H9 (cell line): ENCODE measurements around the gene ARHGAP15. TPM values are rescaled to one million over a fixed set of nuclear protein-coding genes. Genes with fewer than 3 reads are reported as not detected.

ENCODE experiments used
- DNase-seq: peaks from one replicate; pipeline ENCODE4 v3.0.0-alpha.2; 2017
- H2AFZ ChIP-seq: one replicate; pipeline ENCODE4 v1.6.1; 2013; ENCODE audit warnings: mild to moderate bottlenecking, low read length, control low read depth, moderate library complexity
- H2AK5ac ChIP-seq: 2 replicates; pipeline ENCODE4 v1.6.1; 2013; ENCODE audit warnings: low read length, control low read depth, mixed read lengths; ENCODE audit not compliant: insufficient read length
- H2BK120ac ChIP-seq: one replicate; pipeline ENCODE4 v1.6.1; 2013; ENCODE audit warnings: low read depth, mild to moderate bottlenecking, low read length, control low read depth, inconsistent platforms; ENCODE audit not compliant: poor library complexity, severe bottlenecking
- H2BK12ac ChIP-seq: 2 replicates; pipeline ENCODE4 v1.6.1; 2013; ENCODE audit warnings: low read length, control low read depth, mixed read lengths, low read depth; ENCODE audit not compliant: insufficient read length
- H2BK15ac ChIP-seq: 2 replicates; pipeline ENCODE4 v1.6.1; 2013; ENCODE audit warnings: low read depth, low read length, control low read depth
- H2BK20ac ChIP-seq: one replicate; pipeline ENCODE4 v1.6.1; 2013; ENCODE audit warnings: low read depth, mild to moderate bottlenecking, low read length, control low read depth, inconsistent platforms; ENCODE audit not compliant: poor library complexity, severe bottlenecking
- H2BK5ac ChIP-seq: 2 replicates; pipeline ENCODE4 v1.6.1; 2013; ENCODE audit warnings: low read length, control low read depth, mixed read lengths; ENCODE audit not compliant: insufficient read length
- H3K14ac ChIP-seq: 2 replicates; pipeline ENCODE4 v1.6.1; 2013; ENCODE audit warnings: low read length, control low read depth; ENCODE audit not compliant: insufficient read depth
- H3K18ac ChIP-seq: 2 replicates; pipeline ENCODE4 v1.6.1; 2013; ENCODE audit warnings: low read depth, mild to moderate bottlenecking, mixed read lengths, low read length, control low read depth; ENCODE audit not compliant: insufficient read length
- H3K23ac ChIP-seq: 2 replicates; pipeline ENCODE4 v1.6.1; 2013; ENCODE audit warnings: low read length, control low read depth, mixed read lengths, low read depth; ENCODE audit not compliant: insufficient read length
- H3K23me2 ChIP-seq: 2 replicates; pipeline ENCODE4 v1.6.1; 2013; ENCODE audit warnings: low read depth, mild to moderate bottlenecking, mixed read lengths, low read length, control low read depth; ENCODE audit not compliant: insufficient read length, poor library complexity, severe bottlenecking
- H3K27ac ChIP-seq: 2 replicates; pipeline ENCODE4 v1.5.1; 2013; ENCODE audit warnings: low read length, control low read depth, mixed read lengths, low read depth; ENCODE audit not compliant: insufficient read length
- H3K27me3 ChIP-seq: 2 replicates; pipeline ENCODE4 v1.6.1; 2013; ENCODE audit warnings: low read length, control low read depth, inconsistent platforms; ENCODE audit not compliant: insufficient read depth
- H3K4ac ChIP-seq: 2 replicates; pipeline ENCODE4 v1.6.1; 2013; ENCODE audit warnings: low read depth, mild to moderate bottlenecking, control low read depth, inconsistent platforms, low read length, moderate library complexity
- H3K4me1 ChIP-seq: 2 replicates; pipeline ENCODE4 v1.6.1; 2013; ENCODE audit warnings: low read length, control low read depth, inconsistent platforms; ENCODE audit not compliant: insufficient read depth
- H3K4me2 ChIP-seq: 2 replicates; pipeline ENCODE4 v1.6.1; 2013; ENCODE audit warnings: low read length, control low read depth, mixed read lengths; ENCODE audit not compliant: insufficient read length, insufficient read depth
- H3K56ac ChIP-seq: 2 replicates; pipeline ENCODE4 v1.6.1; 2013; ENCODE audit warnings: low read depth, mild to moderate bottlenecking, mixed read lengths, low read length, control low read depth; ENCODE audit not compliant: insufficient read length
- H3K79me1 ChIP-seq: 2 replicates; pipeline ENCODE4 v1.6.1; 2013; ENCODE audit warnings: low read depth, mild to moderate bottlenecking, moderate library complexity, low read length, control low read depth, inconsistent platforms; ENCODE audit not compliant: insufficient read depth, poor library complexity, severe bottlenecking
- H3K79me2 ChIP-seq: 2 replicates; pipeline ENCODE4 v1.6.1; 2013; ENCODE audit warnings: low read length, control low read depth, inconsistent platforms; ENCODE audit not compliant: insufficient read depth
- H3K9ac ChIP-seq: 2 replicates; pipeline ENCODE4 v1.6.1; 2013; ENCODE audit warnings: low read length, control low read depth, mixed read lengths; ENCODE audit not compliant: insufficient read length; ENCODE audit errors: extremely low read depth
- H3K9me3 ChIP-seq: one replicate; pipeline ENCODE4 v1.6.1; 2013; ENCODE audit warnings: low read depth, low read length, inconsistent platforms; ENCODE audit not compliant: control insufficient read depth
- H3T11ph ChIP-seq: one replicate; pipeline ENCODE4 v1.6.1; 2013; ENCODE audit warnings: mild to moderate bottlenecking, low read length, control low read depth, inconsistent platforms
- H4K20me1 ChIP-seq: one replicate; pipeline ENCODE4 v1.6.1; 2013; ENCODE audit not compliant: control insufficient read depth, insufficient read length, insufficient read depth
- H4K5ac ChIP-seq: 2 replicates; pipeline ENCODE4 v1.6.1; 2013; ENCODE audit warnings: low read depth, mild to moderate bottlenecking, mixed read lengths, low read length, control low read depth; ENCODE audit not compliant: insufficient read length
- H4K8ac ChIP-seq: replicated peaks from 2 replicates; pipeline ENCODE4 v1.6.1; 2013; ENCODE audit warnings: low read length, control low read depth, mixed read lengths, low read depth; ENCODE audit not compliant: insufficient read length
- H4K91ac ChIP-seq: 2 replicates; pipeline ENCODE4 v1.6.1; 2013; ENCODE audit warnings: low read depth, mild to moderate bottlenecking, moderate library complexity, mixed read lengths, low read length, control low read depth; ENCODE audit not compliant: insufficient read length
- H3K27ac Mint-ChIP-seq, 3 experiments: 2 replicates in 2 of 3; 3 replicates in 1 of 3; pipeline ENCODE4 v1.8.0; 2020 to 2021; ENCODE audit warnings: mixed read lengths in 3 of 3, mild to moderate bottlenecking in 1 of 3, moderate library complexity in 1 of 3
- H3K27me3 Mint-ChIP-seq: 2 replicates; pipeline ENCODE4 v1.8.0; 2021; ENCODE audit warnings: low read depth, mild to moderate bottlenecking, moderate library complexity, mixed read lengths
- H3K36me3 Mint-ChIP-seq, 3 experiments: 2 replicates in 2 of 3; 3 replicates in 1 of 3; pipeline ENCODE4 v1.8.0; 2020 to 2021; ENCODE audit warnings: low read depth in 3 of 3, mixed read lengths in 3 of 3; ENCODE audit not compliant: insufficient read depth in 1 of 3
- H3K4me1 Mint-ChIP-seq, 2 experiments: 2 replicates each; pipeline ENCODE4 v1.8.0; 2020; ENCODE audit warnings: mixed read lengths in 2 of 2
- H3K4me3 Mint-ChIP-seq, 2 experiments: 2 replicates in 1 of 2; 3 replicates in 1 of 2; pipeline ENCODE4 v1.8.0; 2020 to 2021; ENCODE audit warnings: mild to moderate bottlenecking in 2 of 2, mixed read lengths in 2 of 2, moderate library complexity in 1 of 2
- H3K9me3 Mint-ChIP-seq, 2 experiments: 2 replicates in 1 of 2; 3 replicates in 1 of 2; pipeline ENCODE4 v1.8.0; 2020; ENCODE audit warnings: mild to moderate bottlenecking in 2 of 2, mixed read lengths in 2 of 2, moderate library complexity in 1 of 2
- CTCF ChIP-seq: fragments of 200-600 bp; sonication (generic); conservative IDR thresholded peaks from 3 replicates; pipeline ENCODE4 v1.8.0; 2021; ENCODE audit warnings: antibody characterized with exemption, mild to moderate bottlenecking
- WGBS: extraction: QIAGEN DNeasy Blood & Tissue Kit; methylation state at CpG from one replicate; pipeline ENCODE4 v1.1.7; 2013; ENCODE audit warnings: missing lambda C conversion rate, low lambda C conversion rate, mixed read lengths; ENCODE audit not compliant: insufficient read length; ENCODE audit errors: extremely low coverage; 5-methylcytosine and 5-hydroxymethylcytosine counted together
- total RNA-seq: library from RNA; stranded (reverse); gene quantifications from 2 replicates; pipeline ENCODE4 v1.2.1, GENCODE V29; 2021

The ARHGAP15 gene
- total RNA-seq, 1 experiment from 2014 or later = not detected

- H3K79me2 ChIP-seq = no peaks in the 10 kb centered on the region
- H2BK15ac ChIP-seq = no peak overlapping the region
- no peak overlapping the region for H3K14ac ChIP-seq
- H3K27me3 Mint-ChIP-seq = no peaks in the 10 kb centered on the region
- no peak overlapping the region for H3T11ph ChIP-seq
- H2BK12ac ChIP-seq = no peak overlapping the region
- H4K8ac ChIP-seq = no peak overlapping the region
- no peaks in the 10 kb centered on the region for H3K23me2 ChIP-seq
- no peak overlapping the region for H2AK5ac ChIP-seq
- H3K27me3 ChIP-seq = no peaks in the 10 kb centered on the region
- no peak overlapping the region for H3K18ac ChIP-seq
- no peak overlapping the region for H3K56ac ChIP-seq
- no peak overlapping the region for H3K4me2 ChIP-seq
- H4K5ac ChIP-seq = no peak overlapping the region
- TF ChIP-seq CTCF = no peak
- H3K27ac Mint-ChIP-seq = no peak overlapping the region
- no peaks in the 10 kb centered on the region for H3K9me3 ChIP-seq
- peaks cover 7% of the 10 kb centered on the region; the same call in 1 of the 2 replicates for H3K4me1 ChIP-seq
- no peak for DNase-seq
- no peaks in the 10 kb centered on the region for H3K79me1 ChIP-seq
- H3K9me3 Mint-ChIP-seq = no peaks in the 10 kb centered on the region
- no peak overlapping the region for H2BK20ac ChIP-seq
- H2BK5ac ChIP-seq = no peak overlapping the region
- H2BK120ac ChIP-seq = no peak overlapping the region
- H3K4ac ChIP-seq = no peak overlapping the region
- H3K9ac ChIP-seq = no peak overlapping the region
- no peaks in the 10 kb centered on the region for H4K20me1 ChIP-seq
- H3K23ac ChIP-seq = no peak overlapping the region
- no peaks in the 10 kb centered on the region; a peak in 1 of 7 replicates for H3K36me3 Mint-ChIP-seq
- WGBS = no CpG with 5 or more reads among the region's 4 CpGs
- H4K91ac ChIP-seq = no peak overlapping the region
- H3K4me3 Mint-ChIP-seq = no peak overlapping the region
- no peak overlapping the region for H3K27ac ChIP-seq
- no peak overlapping the region for H2AFZ ChIP-seq
- peaks cover 37 to 40% of the 10 kb centered on the region in 2 experiments for H3K4me1 Mint-ChIP-seq
Measured at GRCh38 chr2:143611336-143611735, 482.1 kb downstream of the ARHGAP15 start.
